IMR-90 (cell line): ENCODE results near the gene CENPQ. TPM values are rescaled to one million over a fixed set of nuclear protein-coding genes. Genes with fewer than 3 reads are reported as not detected.

Experiments
- ATAC-seq: fragments of 200-7000 bp; cut with Tn5 transposase; 2 replicates; pipeline ENCODE4 v1.9.1; 2020; ENCODE audit warnings: low read depth, mild to moderate bottlenecking, moderate library complexity
- BruUV-seq: library from RNA; stranded (reverse); fragments of 400-500 nt; replicated peaks from 2 replicates; lab custom pipeline; 2021; lab: Mats Ljungman, UMichigan
- CTCF ChIA-PET: fragments of 300-600 bp; formaldehyde crosslinking; extraction: SDS; loops from one replicate; lab custom pipeline; 2021; ENCODE audit warnings: antibody characterized with exemption; lab: Yijun Ruan, JAX
- POLR2A ChIA-PET: fragments of 300-600 bp; sonication (Branson Sonifier 250); formaldehyde crosslinking; loops from one replicate; lab custom pipeline; 2022; ENCODE audit warnings: antibody characterized with exemption; ENCODE audit not compliant: unreplicated experiment; lab: Charles Lee
- DNase-seq: peaks from one replicate; pipeline ENCODE4 v3.0.0; 2013
- H2AFZ ChIP-seq: replicated peaks from 2 replicates; pipeline ENCODE3; 2013; ENCODE audit warnings: low read length, mild to moderate bottlenecking; ENCODE audit not compliant: poor library complexity
- H2AK5ac ChIP-seq: 2 replicates; pipeline ENCODE4 v1.6.1; 2013; ENCODE audit warnings: low read depth, low read length, inconsistent platforms
- H2AK9ac ChIP-seq: replicated peaks from 2 replicates; pipeline ENCODE3; 2013; ENCODE audit warnings: mild to moderate bottlenecking, low read depth, low read length, moderate library complexity; ENCODE audit not compliant: poor library complexity
- H2BK120ac ChIP-seq: 2 replicates; pipeline ENCODE4 v1.6.1; 2013; ENCODE audit warnings: low read depth, low read length, inconsistent platforms
- H2BK15ac ChIP-seq: 3 replicates; pipeline ENCODE4 v1.6.1; 2013; ENCODE audit warnings: low read depth, low read length, inconsistent platforms
- H2BK20ac ChIP-seq: 2 replicates; pipeline ENCODE4 v1.6.1; 2013; ENCODE audit warnings: low read depth, mild to moderate bottlenecking, inconsistent platforms, low read length, moderate library complexity
- H2BK5ac ChIP-seq: 2 replicates; pipeline ENCODE4 v1.6.1; 2013; ENCODE audit warnings: mild to moderate bottlenecking, low read depth, low read length, inconsistent platforms; ENCODE audit not compliant: poor library complexity, severe bottlenecking
- H3K14ac ChIP-seq: replicated peaks from 2 replicates; pipeline ENCODE4 v1.6.1; 2013; ENCODE audit warnings: low read depth, low read length, inconsistent platforms
- H3K18ac ChIP-seq: 2 replicates; pipeline ENCODE4 v1.6.1; 2013; ENCODE audit warnings: low read depth, low read length, control low read depth
- H3K23ac ChIP-seq: 2 replicates; pipeline ENCODE4 v1.6.1; 2013; ENCODE audit warnings: low read depth, low read length, inconsistent platforms
- H3K27ac ChIP-seq: 2 replicates; pipeline ENCODE4 v1.5.1; 2013; ENCODE audit warnings: mild to moderate bottlenecking, control low read depth, low read length; ENCODE audit not compliant: insufficient read depth
- H3K27me3 ChIP-seq: 2 replicates; pipeline ENCODE4 v1.6.1; 2013; ENCODE audit warnings: low read length; ENCODE audit not compliant: control insufficient read depth, insufficient read depth
- H3K36me3 ChIP-seq: 2 replicates; pipeline ENCODE4 v1.6.1; 2013; ENCODE audit warnings: low read length, mixed read lengths; ENCODE audit not compliant: control insufficient read depth, insufficient read depth
- H3K4ac ChIP-seq: 2 replicates; pipeline ENCODE4 v1.6.1; 2013; ENCODE audit warnings: low read depth, low read length, inconsistent platforms
- H3K4me1 ChIP-seq: 2 replicates; pipeline ENCODE4 v1.6.1; 2013; ENCODE audit warnings: low read length, mixed read lengths; ENCODE audit not compliant: control insufficient read depth, insufficient read depth
- H3K4me2 ChIP-seq: 2 replicates; pipeline ENCODE4 v1.6.1; 2013; ENCODE audit warnings: low read depth, mild to moderate bottlenecking, control low read depth, low read length, moderate library complexity
- H3K4me3 ChIP-seq: 2 replicates; pipeline ENCODE4 v1.5.1; 2013; ENCODE audit warnings: low read depth, mild to moderate bottlenecking, control low read depth, low read length, moderate library complexity; ENCODE audit not compliant: insufficient read depth
- H3K56ac ChIP-seq: 2 replicates; pipeline ENCODE4 v1.6.1; 2013; ENCODE audit warnings: low read length, inconsistent platforms; ENCODE audit not compliant: insufficient read depth; ENCODE audit errors: extremely low read depth
- H3K79me1 ChIP-seq, 2 experiments: 2 replicates each; pipeline ENCODE4 v1.6.1; 2013; ENCODE audit warnings: low read length in 2 of 2, inconsistent platforms in 1 of 2, low read depth in 1 of 2
- H3K9ac ChIP-seq: 2 replicates; pipeline ENCODE4 v1.6.1; 2013; ENCODE audit warnings: low read depth, low read length, control low read depth
- H3K9me1 ChIP-seq: 2 replicates; pipeline ENCODE4 v1.6.1; 2013; ENCODE audit warnings: low read length, inconsistent platforms; ENCODE audit not compliant: insufficient read depth
- H3K9me3 ChIP-seq: 2 replicates; pipeline ENCODE4 v1.6.1; 2013; ENCODE audit warnings: low read length; ENCODE audit not compliant: control insufficient read depth, insufficient read depth
- H4K20me1 ChIP-seq: 2 replicates; pipeline ENCODE4 v1.6.1; 2013; ENCODE audit warnings: low read length, inconsistent platforms; ENCODE audit not compliant: insufficient read depth
- H4K5ac ChIP-seq: 2 replicates; pipeline ENCODE4 v1.6.1; 2013; ENCODE audit warnings: mild to moderate bottlenecking, low read depth, low read length, control low read depth
- H4K8ac ChIP-seq, 2 experiments: 2 replicates each; pipeline ENCODE4 v1.6.1; 2013; ENCODE audit warnings: low read depth in 2 of 2, low read length in 2 of 2, control low read depth in 1 of 2, inconsistent platforms in 1 of 2
- H4K91ac ChIP-seq: 2 replicates; pipeline ENCODE4 v1.6.1; 2013; ENCODE audit warnings: low read depth, low read length, inconsistent platforms; ENCODE audit not compliant: insufficient read depth
- CEBPB ChIP-seq: IDR thresholded peaks from 2 replicates; pipeline ENCODE4 v1.6.1; 2012; ENCODE audit warnings: low read depth, low read length, improper control_type of control experiment
- FOS ChIP-seq: fragments of 150-350 bp; IDR thresholded peaks from 2 replicates; pipeline ENCODE4 v1.6.1; 2016; ENCODE audit warnings: low read depth, low read length
- MAZ ChIP-seq: IDR thresholded peaks from 2 replicates; pipeline ENCODE4 v1.6.1; 2012; ENCODE audit warnings: low read depth, mild to moderate bottlenecking, low read length, improper control_type of control experiment, moderate library complexity, borderline replicate concordance
- MXI1 ChIP-seq: IDR thresholded peaks from 2 replicates; pipeline ENCODE4 v1.6.1; 2012; ENCODE audit warnings: low read depth, mild to moderate bottlenecking, low read length, moderate library complexity, borderline replicate concordance
- RCOR1 ChIP-seq: IDR thresholded peaks from 2 replicates; pipeline ENCODE4 v1.6.1; 2012; ENCODE audit warnings: mild to moderate bottlenecking, low read length, improper control_type of control experiment; ENCODE audit not compliant: insufficient replicate concordance
- RFX5 ChIP-seq: IDR thresholded peaks from 2 replicates; pipeline ENCODE4 v1.8.0; 2012; ENCODE audit warnings: low read depth, mild to moderate bottlenecking, low read length, moderate library complexity
- SMC3 ChIP-seq: fragments of 150-350 bp; IDR thresholded peaks from 2 replicates; pipeline ENCODE4 v1.6.1; 2016; ENCODE audit warnings: low read depth, mild to moderate bottlenecking, antibody characterized with exemption, low read length, moderate library complexity
- WGBS, 2 experiments: methylation state at CpG; one replicate each; pipeline versions ENCODE4 v1.1.5 to v1.1.7; 2013; ENCODE audit warnings: missing lambda C conversion rate in 2 of 2; ENCODE audit not compliant: insufficient read length in 1 of 2; ENCODE audit errors: extremely low coverage in 2 of 2; 5-methylcytosine and 5-hydroxymethylcytosine counted together
- dilution Hi-C: fragments of 300-500 bp; cut with HindIII; formaldehyde crosslinking; loops from one replicate; pipeline ENCODE4 v1.14.3; 2018; ENCODE audit warnings: low sequenced_read_pairs; ENCODE audit not compliant: unreplicated experiment
- in situ Hi-C: fragments of 300-500 bp; cut with MboI; formaldehyde crosslinking; loops from 3 replicates; pipeline ENCODE4 v1.14.3; 2019; ENCODE audit warnings: low sequenced_read_pairs, inconsistent platforms, mixed read lengths
- intact Hi-C: fragments of 100-400 bp; cut with micrococcal nuclease; formaldehyde crosslinking; loops from 2 replicates; pipeline ENCODE4 v1.10.0; 2022
- polyA plus RNA-seq, 3 experiments: library from polyadenylated mRNA; depleted of rRNA; stranded (reverse); fragments of >200 nt; gene quantifications; 2 replicates each; pipeline ENCODE4 v1.2.3, GENCODE V29; 2012; ENCODE audit warnings: low replicate concordance in 1 of 3
- total RNA-seq: library from RNA; depleted of rRNA; stranded (reverse); fragments of >200 nt; gene quantifications from 2 replicates; pipeline ENCODE4 v1.2.3, GENCODE V29; 2012
- TF ChIP-seq, protein P1 (sequence below): fragments of 150-350 bp; IDR thresholded peaks from 2 replicates; pipeline ENCODE4 v1.6.1; 2016; ENCODE audit warnings: low read depth, mild to moderate bottlenecking, low read length, moderate library complexity, borderline replicate concordance
- TF ChIP-seq, protein P2 (sequence below): conservative IDR thresholded peaks from 2 replicates; pipeline ENCODE4 v1.5.1; 2012; ENCODE audit warnings: mild to moderate bottlenecking, low read depth, low read length, improper control_type of control experiment

The CENPQ gene
- total and polyA plus RNA-seq, 2 of the 4 experiments (the other 2 are of a cell fraction): 2.2 to 3.7 TPM

DNA sequence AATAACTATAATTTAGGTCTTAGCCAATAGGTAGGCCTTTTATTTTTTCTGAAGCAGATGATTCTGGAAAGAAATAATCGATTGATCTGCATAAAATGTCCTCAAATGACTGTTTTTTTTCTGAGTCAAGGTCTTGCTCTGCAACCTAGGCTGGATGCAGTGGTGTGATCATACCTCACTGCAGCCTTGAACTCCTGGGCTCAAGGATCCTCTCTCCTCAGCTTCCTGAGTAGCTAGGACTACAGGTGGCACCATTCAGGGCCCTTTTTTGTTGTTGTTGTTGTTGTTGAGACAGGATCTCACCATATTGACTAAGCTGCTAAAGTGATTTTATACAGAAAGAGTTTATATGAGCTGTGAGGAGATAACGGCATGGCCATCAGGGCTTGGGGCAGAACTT lies 54.7 kb downstream of the CENPQ start:
- no TSS peak for BruUV-seq
- ATAC-seq: no peak
- WGBS, 2 experiments: no CpG with 5 or more reads among the region's 2 CpGs
- Histone ChIP-seq H2BK15ac (no peak overlapping the region), H4K5ac (no peak overlapping the region), H3K18ac (no peak overlapping the region), H2AFZ (no peak overlapping the region), H3K27ac (no peak overlapping the region), H2AK9ac (no peak overlapping the region), H3K9me1 (no peaks in the 10 kb centered on the region), H3K4me3 (no peak overlapping the region), H3K79me1 (no peaks in the 10 kb centered on the region), H2AK5ac (no peak overlapping the region), H3K27me3 (no peaks in the 10 kb centered on the region), H3K4ac (no peak overlapping the region), H4K8ac (no peak overlapping the region), H3K23ac (no peak overlapping the region), H2BK5ac (no peak overlapping the region), H3K14ac (no peak overlapping the region), H2BK120ac (no peak overlapping the region), H4K91ac (no peak overlapping the region), H3K9ac (no peak overlapping the region), H3K4me1 (no peaks in the 10 kb centered on the region), H3K9me3 (no peaks in the 10 kb centered on the region), H3K4me2 (no peak overlapping the region), H3K56ac (no peak overlapping the region), H3K36me3 (no peaks in the 10 kb centered on the region), H2BK20ac (no peak overlapping the region), H4K20me1 (no peaks in the 10 kb centered on the region)
- intact Hi-C loops: no loop called here
- dilution Hi-C loops: no loop called here
- in situ Hi-C loops: no loop called here
- ChIA-PET POLR2A (no interaction called here), CTCF (interaction anchor here (0.9 kb wide), 1 partner anchor 14 kb away, joined by 3 read pairs; no protein-coding TSS in a partner anchor)
- no peak for DNase-seq
- TF ChIP-seq, protein P1, sequence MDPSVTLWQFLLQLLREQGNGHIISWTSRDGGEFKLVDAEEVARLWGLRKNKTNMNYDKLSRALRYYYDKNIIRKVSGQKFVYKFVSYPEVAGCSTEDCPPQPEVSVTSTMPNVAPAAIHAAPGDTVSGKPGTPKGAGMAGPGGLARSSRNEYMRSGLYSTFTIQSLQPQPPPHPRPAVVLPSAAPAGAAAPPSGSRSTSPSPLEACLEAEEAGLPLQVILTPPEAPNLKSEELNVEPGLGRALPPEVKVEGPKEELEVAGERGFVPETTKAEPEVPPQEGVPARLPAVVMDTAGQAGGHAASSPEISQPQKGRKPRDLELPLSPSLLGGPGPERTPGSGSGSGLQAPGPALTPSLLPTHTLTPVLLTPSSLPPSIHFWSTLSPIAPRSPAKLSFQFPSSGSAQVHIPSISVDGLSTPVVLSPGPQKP: no peak
- no peak for TF ChIP-seq RFX5
- TF ChIP-seq, protein P2, sequence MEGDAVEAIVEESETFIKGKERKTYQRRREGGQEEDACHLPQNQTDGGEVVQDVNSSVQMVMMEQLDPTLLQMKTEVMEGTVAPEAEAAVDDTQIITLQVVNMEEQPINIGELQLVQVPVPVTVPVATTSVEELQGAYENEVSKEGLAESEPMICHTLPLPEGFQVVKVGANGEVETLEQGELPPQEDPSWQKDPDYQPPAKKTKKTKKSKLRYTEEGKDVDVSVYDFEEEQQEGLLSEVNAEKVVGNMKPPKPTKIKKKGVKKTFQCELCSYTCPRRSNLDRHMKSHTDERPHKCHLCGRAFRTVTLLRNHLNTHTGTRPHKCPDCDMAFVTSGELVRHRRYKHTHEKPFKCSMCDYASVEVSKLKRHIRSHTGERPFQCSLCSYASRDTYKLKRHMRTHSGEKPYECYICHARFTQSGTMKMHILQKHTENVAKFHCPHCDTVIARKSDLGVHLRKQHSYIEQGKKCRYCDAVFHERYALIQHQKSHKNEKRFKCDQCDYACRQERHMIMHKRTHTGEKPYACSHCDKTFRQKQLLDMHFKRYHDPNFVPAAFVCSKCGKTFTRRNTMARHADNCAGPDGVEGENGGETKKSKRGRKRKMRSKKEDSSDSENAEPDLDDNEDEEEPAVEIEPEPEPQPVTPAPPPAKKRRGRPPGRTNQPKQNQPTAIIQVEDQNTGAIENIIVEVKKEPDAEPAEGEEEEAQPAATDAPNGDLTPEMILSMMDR: no peak
- TF ChIP-seq SMC3: no peak
- no peak for TF ChIP-seq RCOR1
- no peak for TF ChIP-seq MXI1
- no peak for TF ChIP-seq FOS
- TF ChIP-seq MAZ: no peak
- TF ChIP-seq CEBPB: no peak
